ENCODE results near the gene SHANK3. TPM values are rescaled to one million over a fixed set of nuclear protein-coding genes. Genes with fewer than 3 reads are reported as not detected.
"Not testable (repeated sequence)": the region's sequence is repeated elsewhere in the genome, so short reads cannot be mapped to it uniquely, and the experiment has no call there.

The SHANK3 gene
- total RNA-seq: 12.2 and 15.1 TPM in 2 replicates

- peak; percentile 83 for DNase-seq (ENCODE audit: low read depth, low spot score)
Observed at GRCh38 chr22:50672471-50673230, at the start of gene SHANK3. SHANK3 (plus strand) TSS chr22:50672823.

- DNase-seq (ENCODE audit: low read depth, low spot score): no peak
Observed at GRCh38 chr22:50624347-50625130, 48.1 kb upstream of the SHANK3 start.

- DNase-seq (ENCODE audit: low read depth, low spot score): no peak
Observed at GRCh38 chr22:50625131-50625567, 47.5 kb upstream of the SHANK3 start.

- DNase-seq (ENCODE audit: low read depth, low spot score): no peak
Observed at GRCh38 chr22:50625568-50626313, 46.9 kb upstream of the SHANK3 start.

GRCh38 chr22:50626314-50626849 lies 46.2 kb upstream of the SHANK3 start:
- DNase-seq (ENCODE audit: low read depth, low spot score): no peak

- DNase-seq (ENCODE audit: low read depth, low spot score): no peak
Observed at GRCh38 chr22:50626850-50627641, 45.6 kb upstream of the SHANK3 start.

GRCh38 chr22:50627642-50628542 lies 44.7 kb upstream of the SHANK3 start, which contains the start of gene ARSA:
ARSA (minus strand) TSS chr22:50628152; CDS start chr22:50627779, 373 bp downstream.
- peak; percentile 48 for DNase-seq (ENCODE audit: low read depth, low spot score)

- no peak for DNase-seq (ENCODE audit: low read depth, low spot score)
Observed at GRCh38 chr22:50628543-50629134, 44.0 kb upstream of the SHANK3 start.

GRCh38 chr22:50630376-50630775 lies 42.2 kb upstream of the SHANK3 start:
- no peak for DNase-seq (ENCODE audit: low read depth, low spot score)

- no peak for DNase-seq (ENCODE audit: low read depth, low spot score)
Observed at GRCh38 chr22:50633086-50633485, 39.5 kb upstream of the SHANK3 start.

- no peak for DNase-seq (ENCODE audit: low read depth, low spot score)
Observed at GRCh38 chr22:50633771-50634170, 38.9 kb upstream of the SHANK3 start.

GRCh38 chr22:50635591-50635990 lies 37.0 kb upstream of the SHANK3 start:
- DNase-seq (ENCODE audit: low read depth, low spot score): no peak

- not testable (repeated sequence) for DNase-seq (ENCODE audit: low read depth, low spot score)
Observed at GRCh38 chr22:50640296-50640695, 32.3 kb upstream of the SHANK3 start.

GRCh38 chr22:50640857-50641647 lies 31.6 kb upstream of the SHANK3 start:
- DNase-seq (ENCODE audit: low read depth, low spot score): no peak

- no peak for DNase-seq (ENCODE audit: low read depth, low spot score)
Observed at GRCh38 chr22:50641696-50642607, 30.7 kb upstream of the SHANK3 start.

- not testable (repeated sequence) for DNase-seq (ENCODE audit: low read depth, low spot score)
Observed at GRCh38 chr22:50643021-50643820, 29.4 kb upstream of the SHANK3 start.

- not testable (repeated sequence) for DNase-seq (ENCODE audit: low read depth, low spot score)
Observed at GRCh38 chr22:50643821-50644101, 28.9 kb upstream of the SHANK3 start.

Data from pulmonary artery endothelial cell (primary cell).